Aorta (tissue), 5 donors: ENCODE data around the gene RHBDL3. TPM values are rescaled to one million over a fixed set of nuclear protein-coding genes. Genes with fewer than 3 reads are reported as not detected.

ENCODE experiments used
- ATAC-seq: fragments of 200-7000 bp; cut with Tn5 transposase; one replicate; pipeline ENCODE4 v1.9.1; 2022; ENCODE audit warnings: moderate library complexity; ENCODE audit not compliant: low FRiP score
- DNase-seq, 2 donors: peaks; one replicate each; pipeline ENCODE4 v3.0.0-alpha.2; 2020
- H3K27ac ChIP-seq, 2 donors: one replicate each; pipeline ENCODE4 v1.5.1; 2013; ENCODE audit warnings: low read length in 2 of 2, mild to moderate bottlenecking in 2 of 2, moderate library complexity in 2 of 2, control low read depth in 1 of 2, inconsistent platforms in 1 of 2, low read depth in 1 of 2
- H3K27me3 ChIP-seq, 2 donors: one replicate each; pipeline ENCODE4 v1.6.1; 2013; ENCODE audit warnings: control low read depth in 1 of 2, low read length in 1 of 2, mild to moderate bottlenecking in 1 of 2, moderate library complexity in 1 of 2; ENCODE audit not compliant: insufficient read depth in 2 of 2, control insufficient read depth in 1 of 2
- H3K36me3 ChIP-seq, 2 donors: one replicate each; pipeline ENCODE4 v1.6.1; 2013; ENCODE audit warnings: control low read depth in 1 of 2, low read length in 1 of 2, mild to moderate bottlenecking in 1 of 2; ENCODE audit not compliant: insufficient read depth in 2 of 2, control insufficient read depth in 1 of 2
- H3K4me1 ChIP-seq, 2 donors: one replicate each; pipeline ENCODE4 v1.6.1; 2013; ENCODE audit warnings: low read length in 2 of 2, control low read depth in 1 of 2, mild to moderate bottlenecking in 1 of 2, moderate library complexity in 1 of 2; ENCODE audit not compliant: insufficient read depth in 2 of 2, control insufficient read depth in 1 of 2
- H3K4me3 ChIP-seq, 2 donors: one replicate each; pipeline ENCODE4 v1.5.1; 2013; ENCODE audit warnings: low read length in 2 of 2, control low read depth in 1 of 2, mild to moderate bottlenecking in 1 of 2
- H3K9me3 ChIP-seq: one replicate; pipeline ENCODE4 v1.6.1; 2013; ENCODE audit warnings: mild to moderate bottlenecking, low read length; ENCODE audit not compliant: control insufficient read depth
- WGBS, 2 donors: extraction: QIAGEN DNeasy Blood & Tissue Kit; methylation state at CpG; one replicate each; pipeline ENCODE4 v1.1.7; 2013; 5-methylcytosine and 5-hydroxymethylcytosine counted together
- intact Hi-C, 2 donors: fragments of 100-400 bp; cut with DNase I; formaldehyde crosslinking; loops; one replicate each; pipeline versions ENCODE4 v1.14.2 to v1.15.0; 2022
- polyA plus RNA-seq, 2 donors: library from polyadenylated mRNA; stranded (reverse); fragments of 200-250 nt; gene quantifications; one replicate each; pipeline ENCODE4 v1.2.3, GENCODE V29; 2013
- total RNA-seq, 2 donors: library from RNA; stranded (reverse); fragmentation: NEBNext Ultra II Directional; extraction: Animal tissue kit (Norgen Biotek cat#: 25700); gene quantifications; one replicate each; pipeline ENCODE4 v1.2.1, GENCODE V29; 2021
- donor health status: healthy with polysubstance abuse.
- donor health status: Bipolar disorder and iron deficiency.
- donor health status: DM: no; HTN: no; CAD: no.
- donor health status: DM: no; HTN: no; CAD: no.
- donor health status: DM: yes; HTN: yes; CAD: no.

RHBDL3 gene
- total and polyA plus RNA-seq, 4 donors: 0.29 to 1.0 TPM; not detected in 2

DNA sequence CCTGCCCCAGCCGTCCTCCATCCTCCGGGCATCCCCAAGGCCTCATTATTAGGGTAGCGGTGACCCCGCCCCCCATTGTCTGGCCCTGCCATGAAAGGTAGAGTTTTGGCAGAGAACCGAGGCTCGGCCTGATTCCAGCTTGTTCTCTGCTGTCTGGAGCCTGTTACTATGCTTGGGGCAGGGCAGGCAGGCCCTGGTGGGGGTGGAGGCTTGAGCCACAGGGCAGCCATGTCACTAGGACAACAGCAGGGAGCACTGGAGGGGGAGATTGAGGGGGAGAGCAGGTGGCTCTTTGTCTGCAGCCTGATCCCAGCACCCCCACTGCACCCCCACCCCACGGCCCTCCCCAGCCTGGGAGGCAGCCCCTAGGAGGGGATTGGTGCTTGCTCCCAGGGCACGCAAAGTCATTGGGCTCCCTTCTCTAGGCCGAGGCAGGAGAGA, 15.4 kb downstream of the RHBDL3 start:
- Histone ChIP-seq H3K36me3 (no peaks in the 10 kb centered on the region), H3K9me3 (no peaks in the 10 kb centered on the region), H3K27me3 (no peaks in the 10 kb centered on the region), H3K4me1 (no peaks in the 10 kb centered on the region), H3K4me3 (no peak overlapping the region), H3K27ac (no peak overlapping the region)
- WGBS, 2 donors: 45 to 50% methylated on average over 8 to 9 of the region's 9 CpGs
- no peak for ATAC-seq
- intact Hi-C loops: no loop called here
- DNase-seq: no peak

DNA sequence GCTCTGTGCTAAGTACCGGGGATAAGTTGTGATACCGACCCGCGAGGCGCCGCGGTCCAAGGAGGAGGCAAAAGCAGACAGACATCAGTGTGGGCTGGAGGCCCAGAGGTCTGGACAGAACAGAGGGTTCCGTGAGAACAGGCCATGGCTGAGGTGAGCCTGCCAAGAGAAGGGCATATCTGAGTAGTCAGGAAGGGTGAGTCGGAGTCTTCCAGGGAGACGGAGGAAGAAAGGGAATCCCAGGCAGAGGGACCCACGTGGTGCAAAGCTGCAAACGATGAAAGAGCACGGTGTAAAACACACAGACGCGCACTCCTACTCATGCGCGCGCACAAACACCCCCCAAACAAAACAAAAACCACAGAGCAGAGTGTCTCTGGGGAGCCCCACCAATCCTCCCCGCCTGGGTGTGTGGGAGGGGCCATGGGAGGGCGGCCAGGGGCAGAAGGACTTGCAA, 18.1 kb downstream of the RHBDL3 start:
- H3K27me3 ChIP-seq: no peaks in the 10 kb centered on the region
- intact Hi-C loops: no loop called here
- H3K4me1 ChIP-seq: no peaks in the 10 kb centered on the region
- no peaks in the 10 kb centered on the region for H3K36me3 ChIP-seq
- ATAC-seq (no peak), DNase-seq (no peak)
- H3K9me3 ChIP-seq: no peaks in the 10 kb centered on the region
- 57 to 66% methylated on average over 19 to 20 of the region's 20 CpGs for WGBS, 2 donors
- no peak overlapping the region for H3K27ac ChIP-seq
- H3K4me3 ChIP-seq: no peak overlapping the region

DNA sequence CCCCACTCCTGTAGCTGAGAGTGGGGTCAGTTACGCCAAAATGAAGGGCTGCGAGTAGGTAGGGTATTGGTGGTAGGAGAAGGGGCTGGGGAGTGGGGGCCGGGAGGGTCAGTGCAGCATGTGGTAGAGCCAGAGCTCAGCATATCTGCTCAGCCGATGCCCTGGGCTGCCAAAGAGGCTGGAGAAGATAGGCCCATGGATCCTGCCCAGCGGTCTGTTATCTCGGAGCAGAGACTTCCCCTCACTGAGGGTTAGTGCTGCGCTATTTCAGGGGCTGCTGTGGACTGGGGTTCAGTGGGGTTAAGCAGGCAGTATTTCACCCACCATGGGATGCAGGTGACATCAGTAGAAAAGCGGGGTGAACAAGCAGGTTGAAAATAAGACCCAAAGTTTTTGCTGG, 19.7 kb downstream of the RHBDL3 start:
- intact Hi-C loops: no loop called here
- no peaks in the 10 kb centered on the region for H3K9me3 ChIP-seq
- ATAC-seq (no peak), DNase-seq (no peak)
- H3K27me3 ChIP-seq: no peaks in the 10 kb centered on the region
- WGBS, 2 donors: 91 to 92% methylated on average over 8 of the region's 8 CpGs
- no peak overlapping the region for H3K4me3 ChIP-seq
- H3K4me1 ChIP-seq: no peaks in the 10 kb centered on the region
- H3K27ac ChIP-seq: no peak overlapping the region
- H3K36me3 ChIP-seq: no peaks in the 10 kb centered on the region

DNA sequence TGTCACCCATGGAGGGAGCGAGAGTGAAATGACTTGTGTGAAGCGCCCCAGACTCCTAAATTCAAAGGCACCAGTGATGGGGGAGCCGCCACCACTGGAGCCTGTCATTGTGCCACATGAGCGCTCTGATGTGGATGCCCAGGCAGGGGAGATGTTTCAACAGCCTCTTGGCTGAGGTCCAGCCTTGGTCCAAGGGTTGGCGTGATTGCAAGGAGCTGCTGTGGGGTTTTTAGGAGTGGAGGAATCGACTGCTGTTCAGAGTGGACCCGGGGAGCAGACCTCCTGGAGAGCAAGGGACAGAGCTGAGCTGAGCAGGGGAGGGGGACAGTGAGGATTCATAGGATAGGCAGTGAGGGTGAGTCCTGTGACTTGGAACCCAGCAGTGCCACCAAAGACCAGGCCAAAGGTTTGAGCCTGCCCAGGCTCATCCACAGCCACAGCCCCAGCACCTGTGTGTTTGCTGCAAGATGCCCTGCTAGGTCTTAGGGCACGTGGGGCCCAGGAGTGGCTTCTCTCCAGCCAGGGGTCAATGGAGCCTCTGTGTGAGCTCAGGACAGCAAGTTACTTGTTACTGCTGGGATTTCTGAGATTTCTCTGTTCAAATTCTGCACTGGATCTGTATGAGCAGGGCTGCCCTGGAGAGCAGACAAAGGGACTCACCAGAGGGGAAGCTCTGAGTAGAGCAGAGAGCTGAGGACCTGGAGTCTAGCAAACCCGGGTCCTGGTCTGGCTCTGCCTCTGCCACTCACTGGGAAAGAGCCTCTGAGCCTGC, 20.3 kb downstream of the RHBDL3 start:
- intact Hi-C loops: no loop called here
- 72 to 79% methylated on average over 9 of the region's 9 CpGs for WGBS, 2 donors
- H3K36me3 ChIP-seq: no peaks in the 10 kb centered on the region

DNA sequence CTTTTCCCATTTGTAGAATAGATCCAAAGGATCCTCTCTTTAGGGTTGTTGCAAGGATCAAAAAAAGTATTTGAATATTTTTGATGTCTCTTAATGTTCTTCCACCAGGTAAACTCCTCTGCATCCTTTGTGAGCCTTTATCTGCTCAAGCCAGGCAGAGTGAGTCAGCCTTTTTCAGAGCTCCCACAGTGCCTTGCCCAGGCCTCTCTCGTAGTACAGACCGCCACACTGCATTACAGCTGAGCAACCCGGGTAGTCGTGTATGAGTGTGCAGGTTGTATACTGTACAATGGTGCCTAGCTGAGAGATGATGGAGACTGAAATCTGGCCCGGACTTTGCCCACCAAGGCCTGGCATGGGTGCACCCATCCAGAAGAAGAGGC, 20.9 kb downstream of the RHBDL3 start:
- no peaks in the 10 kb centered on the region for H3K4me1 ChIP-seq
- WGBS, 2 donors: 88 to 91% methylated on average over 5 of the region's 5 CpGs
- intact Hi-C loops: no loop called here

More for the DNA sequence above, 20.3 kb downstream of the RHBDL3 start:
- H3K27me3 ChIP-seq: no peaks in the 10 kb centered on the region
- H3K27ac ChIP-seq: no peak overlapping the region
- no peaks in the 10 kb centered on the region for H3K9me3 ChIP-seq
- ATAC-seq (no peak), DNase-seq (no peak)
- H3K4me3 ChIP-seq: no peak overlapping the region
- H3K4me1 ChIP-seq: no peaks in the 10 kb centered on the region

DNA sequence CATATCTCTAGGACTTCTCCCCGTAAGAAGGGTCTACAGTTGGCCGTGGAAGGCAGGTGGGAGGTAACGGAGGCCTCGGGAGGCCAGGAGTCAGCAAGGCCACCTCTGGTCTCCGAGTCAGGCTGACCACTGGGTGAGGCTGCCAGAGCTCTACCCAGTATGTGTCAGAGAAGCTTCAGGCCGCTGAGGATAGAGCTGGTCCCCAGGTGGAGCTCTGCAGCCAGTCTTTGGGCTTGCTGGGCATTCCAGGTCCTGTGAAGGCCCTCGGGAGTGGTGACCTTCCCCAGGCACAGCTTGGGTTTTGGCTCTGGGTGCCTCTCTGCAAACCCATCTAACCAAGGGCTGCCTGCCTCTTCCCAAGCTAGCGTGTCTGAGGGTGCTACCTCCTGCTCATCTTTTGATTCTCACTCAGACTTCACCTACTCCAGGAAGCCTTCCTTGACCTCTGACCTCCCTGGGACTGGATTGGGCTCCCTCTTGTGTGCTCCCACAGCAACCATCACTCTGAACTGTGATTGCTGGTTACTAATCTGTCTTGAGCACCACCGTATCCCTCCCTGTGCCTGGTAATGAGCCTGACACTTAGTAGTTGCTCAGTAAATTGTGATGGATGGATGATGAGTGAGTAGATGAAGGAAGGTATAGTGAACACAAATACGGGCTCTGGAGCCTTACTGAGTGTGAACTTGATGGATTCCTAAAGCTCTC, 22.3 kb downstream of the RHBDL3 start:
- no peak overlapping the region for H3K4me3 ChIP-seq
- H3K9me3 ChIP-seq: no peaks in the 10 kb centered on the region
- H3K27ac ChIP-seq: no peak overlapping the region
- H3K36me3 ChIP-seq: no peaks in the 10 kb centered on the region
- H3K27me3 ChIP-seq: no peaks in the 10 kb centered on the region
- ATAC-seq (no peak), DNase-seq (no peak)
- no peaks in the 10 kb centered on the region for H3K4me1 ChIP-seq
- intact Hi-C loops: no loop called here
- WGBS, 2 donors: 91 to 94% methylated on average over 10 of the region's 10 CpGs

More for the DNA sequence above, 20.9 kb downstream of the RHBDL3 start:
- Histone ChIP-seq H3K4me3 (no peak overlapping the region), H3K27ac (no peak overlapping the region), H3K9me3 (no peaks in the 10 kb centered on the region), H3K27me3 (no peaks in the 10 kb centered on the region), H3K36me3 (no peaks in the 10 kb centered on the region)
- DNase-seq (no peak), ATAC-seq (no peak)

DNA sequence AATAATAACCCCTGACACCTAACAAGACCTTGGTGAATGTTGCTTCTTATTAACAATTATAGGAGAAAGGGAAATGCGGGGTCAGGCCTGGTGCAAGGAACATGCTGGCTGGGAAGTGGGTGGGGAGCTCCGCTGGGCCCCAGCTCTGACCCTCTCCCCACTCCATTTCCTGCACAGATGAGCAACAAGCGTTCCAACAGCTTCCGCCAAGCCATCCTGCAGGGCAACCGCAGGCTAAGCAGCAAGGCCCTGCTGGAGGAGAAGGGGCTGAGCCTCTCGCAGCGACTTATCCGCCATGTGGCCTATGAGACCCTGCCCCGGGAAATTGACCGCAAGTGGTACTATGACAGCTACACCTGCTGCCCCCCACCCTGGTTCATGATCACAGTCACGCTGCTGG, 23.0 kb downstream of the RHBDL3 start:
- no peak overlapping the region for H3K4me3 ChIP-seq
- intact Hi-C loops: no loop called here
- H3K9me3 ChIP-seq: no peaks in the 10 kb centered on the region
- H3K4me1 ChIP-seq: no peaks in the 10 kb centered on the region
- 85% methylated on average over 11 of the region's 11 CpGs for WGBS, 2 donors
- H3K27ac ChIP-seq: no peak overlapping the region
- no peak for ATAC-seq
- no peaks in the 10 kb centered on the region for H3K27me3 ChIP-seq
- H3K36me3 ChIP-seq: no peaks in the 10 kb centered on the region
- no peak for DNase-seq

DNA sequence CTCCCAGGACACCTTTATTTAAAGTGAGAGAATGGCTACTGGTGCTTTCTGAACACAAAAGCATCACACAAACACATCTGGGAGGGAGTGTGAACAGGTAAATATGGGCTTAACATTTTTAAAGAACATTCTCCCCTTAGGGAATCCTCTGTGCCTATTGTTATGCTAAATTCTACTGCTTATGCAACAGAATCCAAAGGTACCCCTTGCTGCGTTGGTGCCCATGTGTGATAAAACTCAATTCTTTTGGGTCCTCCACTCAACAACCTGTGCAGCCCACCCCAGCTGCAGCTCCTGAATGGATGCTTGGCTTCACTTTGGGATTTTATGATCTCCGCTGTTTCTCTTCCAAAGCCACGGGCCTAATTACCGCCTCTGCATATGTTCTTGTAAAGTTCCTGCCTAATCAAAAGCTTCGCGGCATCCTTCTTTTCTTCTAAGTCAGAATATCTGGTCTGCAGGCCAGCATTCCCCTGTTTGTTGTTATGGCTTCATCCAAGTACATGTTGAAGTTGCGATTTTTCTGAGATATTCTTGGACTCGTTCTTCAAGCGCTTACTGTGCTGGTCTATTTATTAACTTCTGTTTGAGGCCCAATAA, 23.9 kb downstream of the RHBDL3 start:
- Histone ChIP-seq H3K27ac (no peak overlapping the region), H3K27me3 (no peaks in the 10 kb centered on the region), H3K4me1 (no peaks in the 10 kb centered on the region), H3K36me3 (no peaks in the 10 kb centered on the region), H3K9me3 (no peaks in the 10 kb centered on the region), H3K4me3 (no peak overlapping the region)
- intact Hi-C loops: no loop called here
- ATAC-seq (no peak), DNase-seq (no peak)
- WGBS, 2 donors: 76 to 77% methylated on average over 9 of the region's 9 CpGs
